HEK293 (cell line): Measurements from ENCODE around the gene TCP11.

Source experiments
- CTCF ChIA-PET: fragments of 350-600 bp; formaldehyde crosslinking; extraction: SDS; loops from one replicate; lab custom pipeline; 2021; ENCODE audit warnings: antibody characterized with exemption; lab: Yijun Ruan, JAX
- POLR2A ChIA-PET: fragments of 300-600 bp; formaldehyde crosslinking; extraction: SDS; loops from one replicate; lab custom pipeline; 2020; ENCODE audit warnings: antibody characterized with exemption, inconsistent platforms; lab: Yijun Ruan, JAX
- H3K27ac ChIP-seq: fragments of 200-500 bp; sonication (Bioruptor generic); 2 replicates; pipeline ENCODE4 v1.5.1; 2014; ENCODE audit warnings: low read depth, low read length, control low read depth, inconsistent platforms; ENCODE audit errors: extremely low read depth
- H3K36me3 ChIP-seq, 2 experiments: fragments of 200-500 bp in 1 of 2; sonication (Bioruptor generic) in 1 of 2; 1 replicate in 1 of 2; 2 replicates in 1 of 2; pipeline ENCODE4 v1.5.1; 2014 to 2017; ENCODE audit warnings: inconsistent platforms in 2 of 2, low read length in 2 of 2; ENCODE audit not compliant: control insufficient read depth in 2 of 2, insufficient read depth in 1 of 2
- H3K4me1 ChIP-seq: fragments of 200-500 bp; sonication (Bioruptor generic); 2 replicates; pipeline ENCODE4 v1.5.1; 2014; ENCODE audit warnings: mild to moderate bottlenecking, low read length, inconsistent platforms; ENCODE audit not compliant: control insufficient read depth, insufficient read depth
- H3K4me3 ChIP-seq: 2 replicates; pipeline ENCODE4 v1.5.1; 2011; ENCODE audit warnings: low read depth, mild to moderate bottlenecking, control low read depth, low read length, moderate library complexity
- H3K9me3 ChIP-seq: fragments of 200-500 bp; sonication (Bioruptor generic); 2 replicates; pipeline ENCODE4 v1.5.1; 2014; ENCODE audit warnings: low read depth, low read length, inconsistent platforms; ENCODE audit not compliant: control insufficient read depth, insufficient read depth
- ZNF19 ChIP-seq: fragments of 450-650 bp; formaldehyde crosslinking; IDR thresholded peaks from 2 replicates; pipeline ENCODE4; 2016; ENCODE audit warnings: missing biosample characterization, missing genetic modification characterization, low read depth
- ZNF221 ChIP-seq: fragments of 450-650 bp; formaldehyde crosslinking; IDR thresholded peaks from 2 replicates; pipeline ENCODE4 v1.5.1; 2017; ENCODE audit warnings: missing biosample characterization, missing genetic modification characterization, borderline replicate concordance
- ZNF335 ChIP-seq: fragments of 450-650 bp; formaldehyde crosslinking; conservative IDR thresholded peaks from 2 replicates; pipeline ENCODE4 v1.5.1; 2016; ENCODE audit warnings: missing biosample characterization, missing genetic modification characterization
- ZNF514 ChIP-seq: fragments of 450-650 bp; formaldehyde crosslinking; IDR thresholded peaks from 2 replicates; pipeline ENCODE4 v1.5.1; 2016; ENCODE audit warnings: missing biosample characterization, missing genetic modification characterization
- ZNF561 ChIP-seq: fragments of 450-650 bp; IDR thresholded peaks from 2 replicates; pipeline ENCODE4 v1.5.1; 2018; ENCODE audit warnings: missing biosample characterization, missing genetic modification characterization, borderline replicate concordance
- ZNF596 ChIP-seq: fragments of 450-650 bp; IDR thresholded peaks from 2 replicates; pipeline ENCODE4 v1.5.0; 2018; ENCODE audit warnings: missing biosample characterization, mild to moderate bottlenecking, missing genetic modification characterization, moderate library complexity
- ZNF623 ChIP-seq: fragments of 450-650 bp; formaldehyde crosslinking; IDR thresholded peaks from 2 replicates; pipeline ENCODE4 v1.5.1; 2016; ENCODE audit warnings: missing biosample characterization, missing genetic modification characterization
- ZNF670 ChIP-seq: fragments of 450-650 bp; formaldehyde crosslinking; IDR thresholded peaks from 2 replicates; pipeline ENCODE4 v1.5.1; 2016; ENCODE audit warnings: missing biosample characterization, missing genetic modification characterization, low read depth
- TF ChIP-seq, protein P1 (sequence below): fragments of 450-650 bp; formaldehyde crosslinking; IDR thresholded peaks from 2 replicates; pipeline ENCODE4 v1.5.1; 2016; ENCODE audit warnings: missing biosample characterization, missing genetic modification characterization
- TF ChIP-seq, protein P2 (sequence below): fragments of 450-650 bp; formaldehyde crosslinking; IDR thresholded peaks from 2 replicates; pipeline ENCODE4 v1.5.1; 2016; ENCODE audit warnings: missing biosample characterization, missing genetic modification characterization
- TF ChIP-seq, protein P3 (sequence below): fragments of 450-650 bp; formaldehyde crosslinking; IDR thresholded peaks from 2 replicates; pipeline ENCODE4 v1.5.1; 2016; ENCODE audit warnings: missing biosample characterization, missing genetic modification characterization, borderline replicate concordance
- TF ChIP-seq, protein P4 (sequence below): fragments of 450-650 bp; formaldehyde crosslinking; IDR thresholded peaks from 2 replicates; pipeline ENCODE4 v1.5.1; 2017; ENCODE audit warnings: missing biosample characterization, missing genetic modification characterization
- TF ChIP-seq, protein P5 (sequence below): fragments of 450-650 bp; formaldehyde crosslinking; IDR thresholded peaks from 2 replicates; pipeline ENCODE4 v1.5.1; 2016; ENCODE audit warnings: missing biosample characterization, missing genetic modification characterization

Gene TCP11

DNA sequence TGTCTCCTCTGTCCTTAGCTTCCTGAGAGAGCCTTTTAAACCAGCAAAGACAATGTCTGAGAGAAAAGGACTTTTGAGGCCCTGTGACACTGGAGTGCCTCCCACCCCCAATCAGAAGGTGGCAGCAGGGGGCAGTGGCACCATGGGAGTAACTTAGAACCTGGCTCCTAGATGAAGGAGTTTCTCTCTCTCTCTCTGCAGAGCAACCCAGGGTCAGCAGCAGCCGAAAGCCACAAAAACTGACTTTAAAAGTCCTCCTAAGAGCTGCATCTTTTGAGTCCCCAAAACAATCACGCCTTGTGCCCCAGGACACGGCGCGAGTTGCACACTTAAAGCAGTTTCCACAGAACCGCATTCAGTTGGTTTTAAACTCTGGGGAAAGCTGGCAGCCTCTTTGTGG lies 5.3 kb upstream of the TCP11 start (continued):
- TF ChIP-seq, protein P1, sequence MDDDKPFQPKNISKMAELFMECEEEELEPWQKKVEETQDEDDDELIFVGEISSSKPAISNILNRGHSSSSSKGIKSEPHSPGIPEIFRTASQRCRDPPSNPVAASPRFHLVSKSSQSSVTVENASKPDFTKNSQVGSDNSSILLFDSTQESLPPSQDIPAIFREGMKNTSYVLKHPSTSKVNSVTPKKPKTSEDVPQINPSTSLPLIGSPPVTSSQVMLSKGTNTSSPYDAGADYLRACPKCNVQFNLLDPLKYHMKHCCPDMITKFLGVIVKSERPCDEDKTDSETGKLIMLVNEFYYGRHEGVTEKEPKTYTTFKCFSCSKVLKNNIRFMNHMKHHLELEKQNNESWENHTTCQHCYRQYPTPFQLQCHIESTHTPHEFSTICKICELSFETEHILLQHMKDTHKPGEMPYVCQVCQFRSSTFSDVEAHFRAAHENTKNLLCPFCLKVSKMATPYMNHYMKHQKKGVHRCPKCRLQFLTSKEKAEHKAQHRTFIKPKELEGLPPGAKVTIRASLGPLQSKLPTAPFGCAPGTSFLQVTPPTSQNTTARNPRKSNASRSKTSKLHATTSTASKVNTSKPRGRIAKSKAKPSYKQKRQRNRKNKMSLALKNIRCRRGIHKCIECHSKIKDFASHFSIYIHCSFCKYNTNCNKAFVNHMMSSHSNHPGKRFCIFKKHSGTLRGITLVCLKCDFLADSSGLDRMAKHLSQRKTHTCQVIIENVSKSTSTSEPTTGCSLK (tag by site-specific recombination), result no peak
- TF ChIP-seq, protein P2, sequence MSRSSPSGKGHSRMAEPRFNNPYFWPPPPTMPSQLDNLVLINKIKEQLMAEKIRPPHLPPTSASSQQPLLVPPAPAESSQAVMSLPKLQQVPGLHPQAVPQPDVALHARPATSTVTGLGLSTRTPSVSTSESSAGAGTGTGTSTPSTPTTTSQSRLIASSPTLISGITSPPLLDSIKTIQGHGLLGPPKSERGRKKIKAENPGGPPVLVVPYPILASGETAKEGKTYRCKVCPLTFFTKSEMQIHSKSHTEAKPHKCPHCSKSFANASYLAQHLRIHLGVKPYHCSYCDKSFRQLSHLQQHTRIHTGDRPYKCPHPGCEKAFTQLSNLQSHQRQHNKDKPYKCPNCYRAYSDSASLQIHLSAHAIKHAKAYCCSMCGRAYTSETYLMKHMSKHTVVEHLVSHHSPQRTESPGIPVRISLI (tag by site-specific recombination), result no peak
- TF ChIP-seq ZNF335 (tag by site-specific recombination) (no peak), ZNF596 (tag by site-specific recombination) (peak; percentile 27; the same call in 1 of the 2 replicates), ZNF561 (tag by site-specific recombination) (peak; percentile 53; the same call in 1 of the 2 replicates), ZNF670 (no peak)

DNA sequence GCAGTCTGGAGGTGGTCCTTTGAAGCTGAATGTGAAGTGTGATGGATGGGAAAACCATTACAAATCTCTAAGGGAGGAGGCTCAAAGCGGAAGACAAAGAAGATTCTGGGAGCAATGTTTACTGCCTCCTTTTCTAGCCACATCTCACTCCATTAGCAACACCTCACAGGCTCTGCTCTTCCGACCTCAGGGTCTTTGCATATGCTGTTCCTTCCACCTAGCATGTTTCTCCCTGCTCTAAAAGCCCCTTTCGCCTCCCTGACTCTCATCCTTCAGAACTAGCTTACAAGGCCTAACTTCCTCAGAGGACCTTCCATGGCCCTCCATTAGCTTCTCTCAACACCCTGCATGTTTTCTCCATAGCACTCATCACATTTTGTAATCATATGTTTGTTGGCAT lies 4.6 kb upstream of the TCP11 start:
- ChIA-PET CTCF (interaction anchor here (0.6 to 8.0 kb wide), 31 partner anchors 8 to 304 kb away, joined by 3 to 209 read pairs (median 5); no protein-coding TSS in a partner anchor), POLR2A (interaction anchor here (0.8 kb wide), 1 partner anchor 63 kb away, joined by 3 read pairs; no protein-coding TSS in a partner anchor)
- H3K4me1 ChIP-seq, result peaks cover 2% of the 10 kb centered on the region; the same call in 1 of the 2 replicates
- no peak overlapping the region for H3K4me3 ChIP-seq
- TF ChIP-seq, protein P3, sequence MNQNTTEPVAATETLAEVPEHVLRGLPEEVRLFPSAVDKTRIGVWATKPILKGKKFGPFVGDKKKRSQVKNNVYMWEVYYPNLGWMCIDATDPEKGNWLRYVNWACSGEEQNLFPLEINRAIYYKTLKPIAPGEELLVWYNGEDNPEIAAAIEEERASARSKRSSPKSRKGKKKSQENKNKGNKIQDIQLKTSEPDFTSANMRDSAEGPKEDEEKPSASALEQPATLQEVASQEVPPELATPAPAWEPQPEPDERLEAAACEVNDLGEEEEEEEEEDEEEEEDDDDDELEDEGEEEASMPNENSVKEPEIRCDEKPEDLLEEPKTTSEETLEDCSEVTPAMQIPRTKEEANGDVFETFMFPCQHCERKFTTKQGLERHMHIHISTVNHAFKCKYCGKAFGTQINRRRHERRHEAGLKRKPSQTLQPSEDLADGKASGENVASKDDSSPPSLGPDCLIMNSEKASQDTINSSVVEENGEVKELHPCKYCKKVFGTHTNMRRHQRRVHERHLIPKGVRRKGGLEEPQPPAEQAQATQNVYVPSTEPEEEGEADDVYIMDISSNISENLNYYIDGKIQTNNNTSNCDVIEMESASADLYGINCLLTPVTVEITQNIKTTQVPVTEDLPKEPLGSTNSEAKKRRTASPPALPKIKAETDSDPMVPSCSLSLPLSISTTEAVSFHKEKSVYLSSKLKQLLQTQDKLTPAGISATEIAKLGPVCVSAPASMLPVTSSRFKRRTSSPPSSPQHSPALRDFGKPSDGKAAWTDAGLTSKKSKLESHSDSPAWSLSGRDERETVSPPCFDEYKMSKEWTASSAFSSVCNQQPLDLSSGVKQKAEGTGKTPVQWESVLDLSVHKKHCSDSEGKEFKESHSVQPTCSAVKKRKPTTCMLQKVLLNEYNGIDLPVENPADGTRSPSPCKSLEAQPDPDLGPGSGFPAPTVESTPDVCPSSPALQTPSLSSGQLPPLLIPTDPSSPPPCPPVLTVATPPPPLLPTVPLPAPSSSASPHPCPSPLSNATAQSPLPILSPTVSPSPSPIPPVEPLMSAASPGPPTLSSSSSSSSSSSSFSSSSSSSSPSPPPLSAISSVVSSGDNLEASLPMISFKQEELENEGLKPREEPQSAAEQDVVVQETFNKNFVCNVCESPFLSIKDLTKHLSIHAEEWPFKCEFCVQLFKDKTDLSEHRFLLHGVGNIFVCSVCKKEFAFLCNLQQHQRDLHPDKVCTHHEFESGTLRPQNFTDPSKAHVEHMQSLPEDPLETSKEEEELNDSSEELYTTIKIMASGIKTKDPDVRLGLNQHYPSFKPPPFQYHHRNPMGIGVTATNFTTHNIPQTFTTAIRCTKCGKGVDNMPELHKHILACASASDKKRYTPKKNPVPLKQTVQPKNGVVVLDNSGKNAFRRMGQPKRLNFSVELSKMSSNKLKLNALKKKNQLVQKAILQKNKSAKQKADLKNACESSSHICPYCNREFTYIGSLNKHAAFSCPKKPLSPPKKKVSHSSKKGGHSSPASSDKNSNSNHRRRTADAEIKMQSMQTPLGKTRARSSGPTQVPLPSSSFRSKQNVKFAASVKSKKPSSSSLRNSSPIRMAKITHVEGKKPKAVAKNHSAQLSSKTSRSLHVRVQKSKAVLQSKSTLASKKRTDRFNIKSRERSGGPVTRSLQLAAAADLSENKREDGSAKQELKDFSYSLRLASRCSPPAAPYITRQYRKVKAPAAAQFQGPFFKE (tag by site-specific recombination), result no peak
- peak; percentile 79 for TF ChIP-seq ZNF623 (tag by site-specific recombination)
- H3K27ac ChIP-seq, result no peak overlapping the region
- H3K36me3 ChIP-seq, result no peaks in the 10 kb centered on the region
- H3K9me3 ChIP-seq, result no peaks in the 10 kb centered on the region

DNA sequence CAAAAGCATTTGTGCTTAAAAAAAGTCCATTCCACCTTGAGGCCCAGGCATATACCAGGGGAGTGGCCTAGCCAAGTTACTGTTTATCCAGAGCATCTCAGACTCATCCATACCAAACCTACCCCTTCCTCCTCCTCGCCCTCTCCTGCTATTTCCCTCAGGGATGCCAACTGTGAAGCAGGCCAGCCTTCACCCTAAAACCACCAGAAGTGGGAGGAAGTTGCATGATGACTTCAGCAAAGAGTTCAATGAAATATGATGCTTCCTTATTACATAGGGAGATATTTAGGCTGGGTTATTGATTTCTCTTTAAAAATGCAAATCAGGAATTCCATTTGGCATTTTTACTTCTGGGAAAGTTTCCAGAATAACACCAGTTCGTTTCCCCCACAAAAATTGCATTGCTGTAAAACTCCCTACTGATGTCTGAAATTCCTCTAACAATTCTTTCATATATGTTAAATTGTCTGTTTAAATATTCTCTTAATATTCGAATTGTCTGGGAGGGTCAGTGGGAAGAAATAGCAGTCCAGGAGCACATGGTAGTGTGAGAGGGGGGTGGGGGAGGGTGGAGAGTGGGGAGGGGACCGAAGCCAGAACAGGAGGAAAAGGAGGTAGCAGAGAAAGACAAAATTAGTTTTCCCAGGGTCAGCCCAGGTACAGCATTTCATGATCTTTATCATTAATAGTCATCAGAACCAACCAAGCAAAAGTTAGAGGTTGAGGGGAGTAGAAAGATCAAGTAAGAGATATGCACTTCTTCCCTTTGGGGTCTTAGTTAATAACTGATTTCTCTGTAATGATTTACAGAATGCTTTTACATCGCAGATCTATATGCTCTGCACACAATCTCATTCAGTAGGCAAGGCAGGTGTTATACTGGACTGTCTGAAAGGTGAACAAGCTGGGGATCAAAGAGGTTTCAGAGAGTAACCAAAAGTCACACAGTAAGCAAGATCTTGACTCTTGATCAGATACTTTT lies 1.7 kb upstream of the TCP11 start:
- ChIA-PET CTCF (interaction anchor here (0.6 to 8.0 kb wide), 2 partner anchors 62 to 98 kb away, joined by 3 to 209 read pairs; no protein-coding TSS in a partner anchor), POLR2A (no interaction called here)
- Histone ChIP-seq H3K4me1 (peaks cover 2% of the 10 kb centered on the region; the same call in 1 of the 2 replicates), H3K9me3 (no peaks in the 10 kb centered on the region), H3K36me3 (no peaks in the 10 kb centered on the region), H3K27ac (no peak overlapping the region), H3K4me3 (no peak overlapping the region)
- no peak for TF ChIP-seq ZNF19 (tag by site-specific recombination)
- no peak for TF ChIP-seq ZNF514
- TF ChIP-seq, protein P4, sequence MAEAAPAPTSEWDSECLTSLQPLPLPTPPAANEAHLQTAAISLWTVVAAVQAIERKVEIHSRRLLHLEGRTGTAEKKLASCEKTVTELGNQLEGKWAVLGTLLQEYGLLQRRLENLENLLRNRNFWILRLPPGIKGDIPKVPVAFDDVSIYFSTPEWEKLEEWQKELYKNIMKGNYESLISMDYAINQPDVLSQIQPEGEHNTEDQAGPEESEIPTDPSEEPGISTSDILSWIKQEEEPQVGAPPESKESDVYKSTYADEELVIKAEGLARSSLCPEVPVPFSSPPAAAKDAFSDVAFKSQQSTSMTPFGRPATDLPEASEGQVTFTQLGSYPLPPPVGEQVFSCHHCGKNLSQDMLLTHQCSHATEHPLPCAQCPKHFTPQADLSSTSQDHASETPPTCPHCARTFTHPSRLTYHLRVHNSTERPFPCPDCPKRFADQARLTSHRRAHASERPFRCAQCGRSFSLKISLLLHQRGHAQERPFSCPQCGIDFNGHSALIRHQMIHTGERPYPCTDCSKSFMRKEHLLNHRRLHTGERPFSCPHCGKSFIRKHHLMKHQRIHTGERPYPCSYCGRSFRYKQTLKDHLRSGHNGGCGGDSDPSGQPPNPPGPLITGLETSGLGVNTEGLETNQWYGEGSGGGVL, result peak; percentile 60
- TF ChIP-seq, protein P5, sequence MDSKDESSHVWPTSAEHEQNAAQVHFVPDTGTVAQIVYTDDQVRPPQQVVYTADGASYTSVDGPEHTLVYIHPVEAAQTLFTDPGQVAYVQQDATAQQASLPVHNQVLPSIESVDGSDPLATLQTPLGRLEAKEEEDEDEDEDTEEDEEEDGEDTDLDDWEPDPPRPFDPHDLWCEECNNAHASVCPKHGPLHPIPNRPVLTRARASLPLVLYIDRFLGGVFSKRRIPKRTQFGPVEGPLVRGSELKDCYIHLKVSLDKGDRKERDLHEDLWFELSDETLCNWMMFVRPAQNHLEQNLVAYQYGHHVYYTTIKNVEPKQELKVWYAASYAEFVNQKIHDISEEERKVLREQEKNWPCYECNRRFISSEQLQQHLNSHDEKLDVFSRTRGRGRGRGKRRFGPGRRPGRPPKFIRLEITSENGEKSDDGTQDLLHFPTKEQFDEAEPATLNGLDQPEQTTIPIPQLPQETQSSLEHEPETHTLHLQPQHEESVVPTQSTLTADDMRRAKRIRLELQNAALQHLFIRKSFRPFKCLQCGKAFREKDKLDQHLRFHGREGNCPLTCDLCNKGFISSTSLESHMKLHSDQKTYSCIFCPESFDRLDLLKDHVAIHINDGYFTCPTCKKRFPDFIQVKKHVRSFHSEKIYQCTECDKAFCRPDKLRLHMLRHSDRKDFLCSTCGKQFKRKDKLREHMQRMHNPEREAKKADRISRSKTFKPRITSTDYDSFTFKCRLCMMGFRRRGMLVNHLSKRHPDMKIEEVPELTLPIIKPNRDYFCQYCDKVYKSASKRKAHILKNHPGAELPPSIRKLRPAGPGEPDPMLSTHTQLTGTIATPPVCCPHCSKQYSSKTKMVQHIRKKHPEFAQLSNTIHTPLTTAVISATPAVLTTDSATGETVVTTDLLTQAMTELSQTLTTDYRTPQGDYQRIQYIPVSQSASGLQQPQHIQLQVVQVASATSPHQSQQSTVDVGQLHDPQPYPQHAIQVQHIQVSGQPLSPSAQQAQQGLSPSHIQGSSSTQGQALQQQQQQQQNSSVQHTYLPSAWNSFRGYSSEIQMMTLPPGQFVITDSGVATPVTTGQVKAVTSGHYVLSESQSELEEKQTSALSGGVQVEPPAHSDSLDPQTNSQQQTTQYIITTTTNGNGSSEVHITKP (tag by site-specific recombination), result peak; percentile 67
- no peak for TF ChIP-seq ZNF221
- TF ChIP-seq ZNF670, result no peak
